ENCODE measurements around the gene SRGAP3.

The SRGAP3 gene

GRCh38 chr3:9178697-9179096, 70.7 kb downstream of the SRGAP3 start:
- Mint-ChIP-seq H3K36me3 (ENCODE audit: low read depth) (no peaks in the 10 kb centered on the region), H3K9me3 (no peaks in the 10 kb centered on the region), H3K4me3 (no peak overlapping the region), H3K4me1 (ENCODE audit: low read depth) (peaks cover 39% of the 10 kb centered on the region), H3K27ac (no peak overlapping the region), H3K27me3 (no peaks in the 10 kb centered on the region)
- intact Hi-C loops (cut with micrococcal nuclease): no loop called here

GRCh38 chr3:9175421-9175820, 74.0 kb downstream of the SRGAP3 start:
- Mint-ChIP-seq H3K4me1 (ENCODE audit: low read depth) (peaks cover 47% of the 10 kb centered on the region), H3K27me3 (no peaks in the 10 kb centered on the region), H3K36me3 (ENCODE audit: low read depth) (no peaks in the 10 kb centered on the region), H3K9me3 (no peaks in the 10 kb centered on the region), H3K4me3 (no peak overlapping the region), H3K27ac (no peak overlapping the region)
- intact Hi-C loops (cut with micrococcal nuclease): no loop called here

GRCh38 chr3:9173445-9173844, 76.0 kb downstream of the SRGAP3 start:
- intact Hi-C loops (cut with micrococcal nuclease): no loop called here
- H3K36me3 Mint-ChIP-seq (ENCODE audit: low read depth): no peaks in the 10 kb centered on the region
- no peak overlapping the region for H3K27ac Mint-ChIP-seq
- H3K27me3 Mint-ChIP-seq: no peaks in the 10 kb centered on the region
- H3K9me3 Mint-ChIP-seq: no peaks in the 10 kb centered on the region
- no peak overlapping the region for H3K4me3 Mint-ChIP-seq
- peaks cover 28% of the 10 kb centered on the region for H3K4me1 Mint-ChIP-seq (ENCODE audit: low read depth)

- Mint-ChIP-seq H3K4me1 (ENCODE audit: low read depth) (peaks cover 25% of the 10 kb centered on the region), H3K27ac (no peak overlapping the region), H3K27me3 (no peaks in the 10 kb centered on the region), H3K9me3 (no peaks in the 10 kb centered on the region), H3K4me3 (no peak overlapping the region), H3K36me3 (ENCODE audit: low read depth) (no peaks in the 10 kb centered on the region)
- intact Hi-C loops (cut with micrococcal nuclease): no loop called here
Observed at GRCh38 chr3:9172851-9173321, 76.6 kb downstream of the SRGAP3 start.

- Mint-ChIP-seq H3K4me1 (ENCODE audit: low read depth) (peaks cover 25% of the 10 kb centered on the region), H3K9me3 (no peaks in the 10 kb centered on the region), H3K27ac (no peak overlapping the region)
Observed at GRCh38 chr3:9170851-9171160, 78.6 kb downstream of the SRGAP3 start.

GRCh38 chr3:9169956-9170850, 79.2 kb downstream of the SRGAP3 start:
- Mint-ChIP-seq H3K9me3 (no peaks in the 10 kb centered on the region), H3K36me3 (ENCODE audit: low read depth) (no peaks in the 10 kb centered on the region), H3K4me3 (no peak overlapping the region), H3K27ac (no peak overlapping the region), H3K4me1 (ENCODE audit: low read depth) (peaks cover 25% of the 10 kb centered on the region), H3K27me3 (no peaks in the 10 kb centered on the region)
- intact Hi-C loops (cut with micrococcal nuclease): no loop called here

More at GRCh38 chr3:9170851-9171160, 78.6 kb downstream of the SRGAP3 start:
- intact Hi-C loops (cut with micrococcal nuclease): no loop called here
- Mint-ChIP-seq H3K27me3 (no peaks in the 10 kb centered on the region), H3K4me3 (no peak overlapping the region), H3K36me3 (ENCODE audit: low read depth) (no peaks in the 10 kb centered on the region)

- no peaks in the 10 kb centered on the region for H3K36me3 Mint-ChIP-seq (ENCODE audit: low read depth)
- no peaks in the 10 kb centered on the region for H3K9me3 Mint-ChIP-seq
- intact Hi-C loops (cut with micrococcal nuclease): no loop called here
- no peaks in the 10 kb centered on the region for H3K27me3 Mint-ChIP-seq
- H3K27ac Mint-ChIP-seq: no peak overlapping the region
- H3K4me1 Mint-ChIP-seq (ENCODE audit: low read depth): peaks cover 20% of the 10 kb centered on the region
- H3K4me3 Mint-ChIP-seq: no peak overlapping the region
Observed at GRCh38 chr3:9169326-9169725, 80.1 kb downstream of the SRGAP3 start.

- Mint-ChIP-seq H3K27ac (no peak overlapping the region), H3K27me3 (no peaks in the 10 kb centered on the region), H3K9me3 (no peaks in the 10 kb centered on the region), H3K36me3 (ENCODE audit: low read depth) (no peaks in the 10 kb centered on the region), H3K4me1 (ENCODE audit: low read depth) (peaks cover 10% of the 10 kb centered on the region), H3K4me3 (no peak overlapping the region)
- intact Hi-C loops (cut with micrococcal nuclease): no loop called here
Observed at GRCh38 chr3:9168241-9168741, 81.2 kb downstream of the SRGAP3 start.

GRCh38 chr3:9167222-9167621, 82.2 kb downstream of the SRGAP3 start:
- intact Hi-C loops (cut with micrococcal nuclease): no loop called here
- Mint-ChIP-seq H3K27me3 (no peaks in the 10 kb centered on the region), H3K36me3 (ENCODE audit: low read depth) (no peaks in the 10 kb centered on the region)

GRCh38 chr3:9165421-9165820, 84.0 kb downstream of the SRGAP3 start:
- H3K4me1 Mint-ChIP-seq (ENCODE audit: low read depth): no peaks in the 10 kb centered on the region
- H3K27ac Mint-ChIP-seq: no peak overlapping the region
- intact Hi-C loops (cut with micrococcal nuclease): no loop called here
- H3K36me3 Mint-ChIP-seq (ENCODE audit: low read depth): no peaks in the 10 kb centered on the region
- H3K27me3 Mint-ChIP-seq: no peaks in the 10 kb centered on the region
- H3K9me3 Mint-ChIP-seq: no peaks in the 10 kb centered on the region
- H3K4me3 Mint-ChIP-seq: no peak overlapping the region

More at GRCh38 chr3:9167222-9167621, 82.2 kb downstream of the SRGAP3 start:
- Mint-ChIP-seq H3K4me1 (ENCODE audit: low read depth) (no peaks in the 10 kb centered on the region), H3K9me3 (no peaks in the 10 kb centered on the region), H3K4me3 (no peak overlapping the region), H3K27ac (no peak overlapping the region)

- no peaks in the 10 kb centered on the region for H3K27me3 Mint-ChIP-seq
- intact Hi-C loops (cut with micrococcal nuclease): no loop called here
- no peaks in the 10 kb centered on the region for H3K4me1 Mint-ChIP-seq (ENCODE audit: low read depth)
- no peaks in the 10 kb centered on the region for H3K9me3 Mint-ChIP-seq
- no peak overlapping the region for H3K4me3 Mint-ChIP-seq
- no peaks in the 10 kb centered on the region for H3K36me3 Mint-ChIP-seq (ENCODE audit: low read depth)
- no peak overlapping the region for H3K27ac Mint-ChIP-seq
Observed at GRCh38 chr3:9163289-9163688, 86.2 kb downstream of the SRGAP3 start.

- H3K27ac Mint-ChIP-seq: no peak overlapping the region
- H3K27me3 Mint-ChIP-seq: no peaks in the 10 kb centered on the region
- H3K4me3 Mint-ChIP-seq: no peak overlapping the region
- intact Hi-C loops (cut with micrococcal nuclease): no loop called here
- H3K9me3 Mint-ChIP-seq: no peaks in the 10 kb centered on the region
- no peaks in the 10 kb centered on the region for H3K4me1 Mint-ChIP-seq (ENCODE audit: low read depth)
- no peaks in the 10 kb centered on the region for H3K36me3 Mint-ChIP-seq (ENCODE audit: low read depth)
Observed at GRCh38 chr3:9161811-9162210, 87.6 kb downstream of the SRGAP3 start.

GRCh38 chr3:9161298-9161697, 88.1 kb downstream of the SRGAP3 start:
- intact Hi-C loops (cut with micrococcal nuclease): no loop called here
- H3K36me3 Mint-ChIP-seq (ENCODE audit: low read depth): no peaks in the 10 kb centered on the region
- no peak overlapping the region for H3K4me3 Mint-ChIP-seq
- H3K4me1 Mint-ChIP-seq (ENCODE audit: low read depth): no peaks in the 10 kb centered on the region
- H3K9me3 Mint-ChIP-seq: no peaks in the 10 kb centered on the region
- no peak overlapping the region for H3K27ac Mint-ChIP-seq
- no peaks in the 10 kb centered on the region for H3K27me3 Mint-ChIP-seq

GRCh38 chr3:9158865-9159630, 90.4 kb downstream of the SRGAP3 start:
- Mint-ChIP-seq H3K4me1 (ENCODE audit: low read depth) (no peaks in the 10 kb centered on the region), H3K4me3 (no peak overlapping the region), H3K36me3 (ENCODE audit: low read depth) (no peaks in the 10 kb centered on the region), H3K9me3 (no peaks in the 10 kb centered on the region), H3K27ac (no peak overlapping the region), H3K27me3 (no peaks in the 10 kb centered on the region)
- intact Hi-C loops (cut with micrococcal nuclease): no loop called here
